ENCODE data around the gene CITED1.

DNA sequence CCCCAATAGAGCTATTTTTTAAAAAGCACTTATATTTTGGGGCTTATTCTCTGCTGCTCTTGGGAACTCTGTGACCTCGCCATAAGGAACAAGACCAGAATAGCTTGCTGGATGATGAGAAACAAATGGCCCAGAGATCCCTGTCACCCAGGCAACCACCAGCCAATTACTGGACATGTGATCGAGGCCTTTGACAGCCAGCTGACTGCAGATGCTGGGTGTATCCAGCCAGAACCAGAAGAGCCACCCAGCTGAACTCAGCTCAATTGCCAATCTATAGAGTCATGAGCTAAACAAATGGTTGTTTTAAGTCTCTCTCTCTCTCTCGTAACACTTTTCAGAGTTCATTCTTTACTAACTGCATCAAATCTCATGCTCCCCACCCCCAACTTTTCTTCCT, 24.4 kb upstream of the CITED1 start:
- TF ChIP-seq, protein P1, sequence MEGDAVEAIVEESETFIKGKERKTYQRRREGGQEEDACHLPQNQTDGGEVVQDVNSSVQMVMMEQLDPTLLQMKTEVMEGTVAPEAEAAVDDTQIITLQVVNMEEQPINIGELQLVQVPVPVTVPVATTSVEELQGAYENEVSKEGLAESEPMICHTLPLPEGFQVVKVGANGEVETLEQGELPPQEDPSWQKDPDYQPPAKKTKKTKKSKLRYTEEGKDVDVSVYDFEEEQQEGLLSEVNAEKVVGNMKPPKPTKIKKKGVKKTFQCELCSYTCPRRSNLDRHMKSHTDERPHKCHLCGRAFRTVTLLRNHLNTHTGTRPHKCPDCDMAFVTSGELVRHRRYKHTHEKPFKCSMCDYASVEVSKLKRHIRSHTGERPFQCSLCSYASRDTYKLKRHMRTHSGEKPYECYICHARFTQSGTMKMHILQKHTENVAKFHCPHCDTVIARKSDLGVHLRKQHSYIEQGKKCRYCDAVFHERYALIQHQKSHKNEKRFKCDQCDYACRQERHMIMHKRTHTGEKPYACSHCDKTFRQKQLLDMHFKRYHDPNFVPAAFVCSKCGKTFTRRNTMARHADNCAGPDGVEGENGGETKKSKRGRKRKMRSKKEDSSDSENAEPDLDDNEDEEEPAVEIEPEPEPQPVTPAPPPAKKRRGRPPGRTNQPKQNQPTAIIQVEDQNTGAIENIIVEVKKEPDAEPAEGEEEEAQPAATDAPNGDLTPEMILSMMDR (conservative IDR thresholded peaks at IDR 0.05; ENCODE audit: low read length) = no peak
- TF ChIP-seq EZH2phosphoT487 (IDR thresholded peaks at IDR 0.05; ENCODE audit: borderline replicate concordance) = no peak

Data from Loucy (cell line).